Neural cell (in vitro differentiated cells): ENCODE measurements around the gene PAQR3. TPM values are rescaled to one million over a fixed set of nuclear protein-coding genes. Genes with fewer than 3 reads are reported as not detected.
"Not testable (repeated sequence)": the region's sequence is repeated elsewhere in the genome, so short reads cannot be mapped to it uniquely, and the experiment has no call there.

Experiments
- H2AFZ ChIP-seq: fragments of 200-600, 300-800 bp; sonication (generic), shearing (Covaris generic); 2 replicates; pipeline ENCODE4 v1.6.0; 2014; ENCODE audit warnings: low read depth, mild to moderate bottlenecking, antibody characterized with exemption, low read length, moderate library complexity
- H3F3A ChIP-seq: fragments of 200-600 bp; shearing (Covaris generic); 2 replicates; pipeline ENCODE4 v1.6.1; 2016; ENCODE audit warnings: mild to moderate bottlenecking, moderate library complexity, mixed read lengths, antibody characterized with exemption, low read length; ENCODE audit not compliant: insufficient read depth, poor library complexity, severe bottlenecking
- H3K27ac ChIP-seq: fragments of 200-600, 300-800 bp; sonication (generic), shearing (Covaris generic); 2 replicates; pipeline ENCODE4 v1.5.1; 2014; ENCODE audit warnings: mild to moderate bottlenecking, low read length, moderate library complexity
- H3K27me3 ChIP-seq: fragments of 300-800, 200-600 bp; sonication (generic), shearing (Covaris generic); 2 replicates; pipeline ENCODE4 v1.6.0; 2014; ENCODE audit warnings: mild to moderate bottlenecking, low read depth, low read length, moderate library complexity; ENCODE audit not compliant: insufficient read depth
- H3K36me3 ChIP-seq: fragments of 300-800, 200-600 bp; sonication (generic), shearing (Covaris generic); 2 replicates; pipeline ENCODE4 v1.5.1; 2014; ENCODE audit warnings: mild to moderate bottlenecking, antibody characterized with exemption, low read length, moderate library complexity; ENCODE audit not compliant: insufficient read depth
- H3K4me2 ChIP-seq: fragments of 300-800, 200-600 bp; sonication (generic), shearing (Covaris generic); 2 replicates; pipeline ENCODE4 v1.6.0; 2014; ENCODE audit warnings: mild to moderate bottlenecking, low read length
- H3K4me3 ChIP-seq: fragments of 300-800, 200-600 bp; sonication (generic), shearing (Covaris generic); 2 replicates; pipeline ENCODE4 v1.5.1; 2014; ENCODE audit warnings: mild to moderate bottlenecking, low read length, moderate library complexity
- H3K79me2 ChIP-seq: fragments of 200-600 bp; shearing (Covaris generic); replicated peaks from 2 replicates; pipeline ENCODE4 v1.6.0; 2014; ENCODE audit warnings: mild to moderate bottlenecking, low read length, moderate library complexity; ENCODE audit not compliant: insufficient read depth
- H3K9ac ChIP-seq: fragments of 300-800, 200-600 bp; sonication (generic), shearing (Covaris generic); 2 replicates; pipeline ENCODE4 v1.6.1; 2016; ENCODE audit warnings: mild to moderate bottlenecking, low read length, mixed read lengths
- H3K9me2 ChIP-seq: fragments of 200-600 bp; shearing (Covaris generic); 2 replicates; pipeline ENCODE4 v1.6.1; 2016; ENCODE audit warnings: mild to moderate bottlenecking, low read length, mixed read lengths; ENCODE audit not compliant: insufficient read depth
- H3K9me3 ChIP-seq: fragments of 200-600, 300-800 bp; sonication (generic), shearing (Covaris generic); 2 replicates; pipeline ENCODE4 v1.6.1; 2016; ENCODE audit warnings: mild to moderate bottlenecking, mixed run types, low read length, moderate library complexity, mixed read lengths
- H4K20me1 ChIP-seq: fragments of 200-600 bp; shearing (Covaris generic); 2 replicates; pipeline ENCODE4 v1.6.1; 2016; ENCODE audit warnings: mild to moderate bottlenecking, mixed run types; ENCODE audit not compliant: insufficient read depth
- CTCF ChIP-seq: fragments of 450-650 bp; IDR thresholded peaks from 2 replicates; pipeline ENCODE4 v1.5.1; 2014; ENCODE audit warnings: antibody characterized with exemption, mild to moderate bottlenecking, moderate library complexity; ENCODE audit not compliant: poor library complexity, severe bottlenecking
- EP300 ChIP-seq: fragments of 450-650 bp; conservative IDR thresholded peaks from 2 replicates; pipeline ENCODE4 v1.6.1; 2014; ENCODE audit warnings: antibody characterized with exemption, mild to moderate bottlenecking, moderate library complexity; ENCODE audit not compliant: poor library complexity, severe bottlenecking
- EZH2 ChIP-seq: fragments of 200-600, 300-800 bp; shearing (Covaris generic), sonication (generic); IDR thresholded peaks from 2 replicates; pipeline ENCODE4 v1.6.1; 2014; ENCODE audit warnings: antibody characterized with exemption, low read length, borderline replicate concordance, mild to moderate bottlenecking; ENCODE audit not compliant: insufficient read depth, poor library complexity, severe bottlenecking
- MXI1 ChIP-seq: fragments of 450-650 bp; conservative IDR thresholded peaks from 2 replicates; pipeline ENCODE4 v1.6.1; 2014; ENCODE audit warnings: antibody characterized with exemption, mild to moderate bottlenecking; ENCODE audit not compliant: poor library complexity, severe bottlenecking
- POLR2AphosphoS5 ChIP-seq: IDR thresholded peaks from 2 replicates; pipeline ENCODE4 v1.6.1; 2012
- RAD21 ChIP-seq: fragments of 450-650 bp; conservative IDR thresholded peaks from 2 replicates; pipeline ENCODE4 v1.6.1; 2014; ENCODE audit warnings: antibody characterized with exemption, mild to moderate bottlenecking, moderate library complexity
- REST ChIP-seq: IDR thresholded peaks from 2 replicates; pipeline ENCODE4 v1.6.1; 2012; ENCODE audit warnings: borderline replicate concordance
- SMC3 ChIP-seq: fragments of 450-650 bp; conservative IDR thresholded peaks from 2 replicates; pipeline ENCODE4 v1.6.1; 2014; ENCODE audit warnings: antibody characterized with exemption, mild to moderate bottlenecking, moderate library complexity; ENCODE audit not compliant: poor library complexity
- TAF1 ChIP-seq: IDR thresholded peaks from 2 replicates; pipeline ENCODE4 v1.6.1; 2012; ENCODE audit warnings: low read depth
- polyA plus RNA-seq: library from polyadenylated mRNA; depleted of rRNA; stranded (reverse); fragments of >200 nt; gene quantifications from 2 replicates; pipeline ENCODE4 v1.2.3, GENCODE V29; 2014

Gene PAQR3
- polyA plus RNA-seq, 1 donor from 2014 or later: 123 TPM

- Histone ChIP-seq H3K79me2 (no peaks in the 10 kb centered on the region), H3K27ac (no peak overlapping the region), H2AFZ (no peak overlapping the region), H3K9ac (no peak overlapping the region), H3K36me3 (peaks cover 5% of the 10 kb centered on the region), H3K27me3 (no peaks in the 10 kb centered on the region), H3K9me3 (no peaks in the 10 kb centered on the region), H4K20me1 (no peaks in the 10 kb centered on the region), H3K4me2 (no peak overlapping the region), H3F3A (no peaks in the 10 kb centered on the region), H3K9me2 (no peaks in the 10 kb centered on the region), H3K4me3 (no peak overlapping the region)
- TF ChIP-seq TAF1 (no peak), SMC3 (no peak), RAD21 (no peak), POLR2AphosphoS5 (no peak), CTCF (no peak), EP300 (no peak), EZH2 (no peak), MXI1 (no peak), REST (no peak)
Measured at GRCh38 chr4:78870056-78870455, 69.2 kb downstream of the PAQR3 start.

GRCh38 chr4:78868712-78869111, 70.5 kb downstream of the PAQR3 start:
- H3K4me3 ChIP-seq, H3K9me2 ChIP-seq, H3K27me3 ChIP-seq, H3F3A ChIP-seq, H3K79me2 ChIP-seq, H3K36me3 ChIP-seq, H4K20me1 ChIP-seq, H3K4me2 ChIP-seq, H3K27ac ChIP-seq, H3K9me3 ChIP-seq, H3K9ac ChIP-seq, H2AFZ ChIP-seq: not testable (repeated sequence)

GRCh38 chr4:78865451-78865850, 73.8 kb downstream of the PAQR3 start:
- Histone ChIP-seq H3F3A (no peaks in the 10 kb centered on the region), H3K79me2 (no peaks in the 10 kb centered on the region), H3K4me3 (no peak overlapping the region), H3K9me2 (no peaks in the 10 kb centered on the region), H3K36me3 (no peaks in the 10 kb centered on the region), H3K4me2 (no peak overlapping the region), H3K9me3 (no peaks in the 10 kb centered on the region), H3K27me3 (no peaks in the 10 kb centered on the region), H4K20me1 (no peaks in the 10 kb centered on the region), H3K27ac (no peak overlapping the region), H2AFZ (no peak overlapping the region), H3K9ac (no peak overlapping the region)
- TF ChIP-seq EZH2 (no peak), EP300 (no peak), SMC3 (no peak), CTCF (no peak), TAF1 (no peak), POLR2AphosphoS5 (no peak), RAD21 (no peak), REST (no peak), MXI1 (no peak)
